T-helper 2 cell treated with Interferon-gamma antibody and Interleukin-4, amounts not matched to agents 100 ng/mL and 5 ng/mL, for 36 hours (primary cell): ENCODE data around the gene FAM120A. TPM values are rescaled to one million over a fixed set of nuclear protein-coding genes. Genes with fewer than 3 reads are reported as not detected.
"Not testable (repeated sequence)": the region's sequence is repeated elsewhere in the genome, so short reads cannot be mapped to it uniquely, and the experiment has no call there.

ENCODE experiments used
- intact Hi-C: fragments of 100-400 bp; cut with micrococcal nuclease; formaldehyde crosslinking; loops from one replicate; pipeline ENCODE4 v1.15.1; 2023
- total RNA-seq: library from RNA; stranded (reverse); gene quantifications from 2 replicates; pipeline ENCODE4 v1.2.3, GENCODE V29; 2022

FAM120A gene
- total RNA-seq: 168 and 174 TPM in 2 replicates

GRCh38 chr9:93450945-93451815 is at the start of gene FAM120A:
Gene FAM120A (plus strand): TSS chr9:93451685. CDS start chr9:93451916, 231 bp downstream.
- intact Hi-C loops: loop anchor here (2.0 to 5.0 kb wide), 4 partner anchors 50 to 716 kb away; no protein-coding TSS in a partner anchor

- intact Hi-C loops: no loop called here
These were observed 45.1 kb upstream of the FAM120A start for GRCh38 chr9:93406371-93406770.

- intact Hi-C loops: no loop called here
These were observed 38.0 kb upstream of the FAM120A start for GRCh38 chr9:93413530-93413929.

GRCh38 chr9:93415176-93415690 is 36.3 kb upstream of the FAM120A start:
- intact Hi-C loops: no loop called here

GRCh38 chr9:93416530-93417235 is 34.8 kb upstream of the FAM120A start:
- intact Hi-C loops: no loop called here

- intact Hi-C loops: no loop called here
These were observed 33.9 kb upstream of the FAM120A start for GRCh38 chr9:93417538-93417937.

GRCh38 chr9:93419023-93419422 is 32.5 kb upstream of the FAM120A start:
- intact Hi-C loops: no loop called here

GRCh38 chr9:93422977-93423616 is 28.4 kb upstream of the FAM120A start:
- intact Hi-C loops: no loop called here

- intact Hi-C loops: no loop called here
These were observed 23.7 kb upstream of the FAM120A start for GRCh38 chr9:93427655-93428379.

GRCh38 chr9:93431539-93432105 is 19.9 kb upstream of the FAM120A start:
- intact Hi-C loops: no loop called here

GRCh38 chr9:93432964-93433363 is 18.5 kb upstream of the FAM120A start:
- intact Hi-C loops: no loop called here

GRCh38 chr9:93434056-93434455 is 17.4 kb upstream of the FAM120A start:
- intact Hi-C loops: no loop called here

GRCh38 chr9:93435386-93435785 is 16.1 kb upstream of the FAM120A start:
- intact Hi-C loops: no loop called here

- intact Hi-C loops: no loop called here
These were observed 15.3 kb upstream of the FAM120A start for GRCh38 chr9:93436218-93436617.

GRCh38 chr9:93436655-93437407 is 14.7 kb upstream of the FAM120A start:
- intact Hi-C loops: no loop called here

- intact Hi-C loops: no loop called here
These were observed 13.5 kb upstream of the FAM120A start for GRCh38 chr9:93437996-93438395.

- intact Hi-C loops: not testable (repeated sequence)
These were observed 12.2 kb upstream of the FAM120A start for GRCh38 chr9:93439301-93439700.

GRCh38 chr9:93440896-93441580 is 10.4 kb upstream of the FAM120A start:
- intact Hi-C loops: no loop called here

- intact Hi-C loops: no loop called here
These were observed 5.4 kb upstream of the FAM120A start for GRCh38 chr9:93446073-93446472.
